ENCODE measurements around the gene SYTL5.
A peak's percentile ranks its signal among the peaks of the same experiment; 100 is the strongest.

The SYTL5 gene

GRCh38 chrX:38028300-38028699 is 21.9 kb downstream of the SYTL5 start:
- no peak for DNase-seq

GRCh38 chrX:38036466-38036865 is 30.1 kb downstream of the SYTL5 start:
- peak; percentile 18 for DNase-seq

- no peak for DNase-seq
Measured at GRCh38 chrX:38038501-38038900, 32.1 kb downstream of the SYTL5 start.

- no peak for DNase-seq
Measured at GRCh38 chrX:38041237-38041636, 34.9 kb downstream of the SYTL5 start.

GRCh38 chrX:38044701-38045100 is 38.3 kb downstream of the SYTL5 start:
- DNase-seq, result no peak

- no peak for DNase-seq
Measured at GRCh38 chrX:38045538-38046096, 39.3 kb downstream of the SYTL5 start.

- DNase-seq, result no peak
Measured at GRCh38 chrX:38048886-38049285, 42.5 kb downstream of the SYTL5 start.

- DNase-seq, result no peak
Measured at GRCh38 chrX:38050806-38051205, 44.5 kb downstream of the SYTL5 start.

- peak; percentile 91 for DNase-seq
Measured at GRCh38 chrX:38052096-38052495, 45.7 kb downstream of the SYTL5 start.

- DNase-seq, result peak; percentile 68
Measured at GRCh38 chrX:38055170-38055847, 49.0 kb downstream of the SYTL5 start.

- no peak for DNase-seq
Measured at GRCh38 chrX:38060331-38060878, 54.1 kb downstream of the SYTL5 start.

GRCh38 chrX:38061335-38061734 is 55.0 kb downstream of the SYTL5 start:
- DNase-seq, result peak; percentile 44

- DNase-seq, result no peak
Measured at GRCh38 chrX:38066934-38067333, 60.6 kb downstream of the SYTL5 start.

- no peak for DNase-seq
Measured at GRCh38 chrX:38069273-38069672, 62.9 kb downstream of the SYTL5 start.

- no peak for DNase-seq
Measured at GRCh38 chrX:38069991-38070390, 63.6 kb downstream of the SYTL5 start.

- no peak for DNase-seq
Measured at GRCh38 chrX:38079463-38079862, 73.1 kb downstream of the SYTL5 start.

GRCh38 chrX:38080808-38081207 is 74.5 kb downstream of the SYTL5 start:
- peak; percentile 68 for DNase-seq

- peak; percentile 48 for DNase-seq
Measured at GRCh38 chrX:38081909-38082308, 75.6 kb downstream of the SYTL5 start.

GRCh38 chrX:38082309-38082708 is 76.0 kb downstream of the SYTL5 start:
- DNase-seq, result no peak

GRCh38 chrX:38085813-38086212 is 79.5 kb downstream of the SYTL5 start:
- DNase-seq, result no peak

- peak; percentile 25 for DNase-seq
Measured at GRCh38 chrX:38086451-38087215, 80.3 kb downstream of the SYTL5 start.

- DNase-seq, result no peak
Measured at GRCh38 chrX:38087594-38087993, 81.2 kb downstream of the SYTL5 start.

- DNase-seq, result no peak
Measured at GRCh38 chrX:38089173-38089982, 83.0 kb downstream of the SYTL5 start.
